MCF 10A (cell line): Measurements from ENCODE around the gene RETN. TPM values are rescaled to one million over a fixed set of nuclear protein-coding genes. Genes with fewer than 3 reads are reported as not detected.

Experiments used
- BruUV-seq: library from RNA; stranded (reverse); fragments of 400-500 nt; replicated peaks from 2 replicates; lab custom pipeline; 2021; lab: Mats Ljungman, UMichigan
- CTCF ChIA-PET: fragments of 300-600 bp; sonication (Branson Sonifier 250); formaldehyde crosslinking; extraction: SDS; loops from one replicate; lab custom pipeline; 2021; ENCODE audit warnings: antibody characterized with exemption, inconsistent platforms; lab: Yijun Ruan, JAX
- POLR2A ChIA-PET: fragments of 300-600, 350-650 bp; sonication (Branson Sonifier 250); formaldehyde crosslinking; extraction: SDS; loops from one replicate; lab custom pipeline; 2020; ENCODE audit warnings: antibody characterized with exemption, inconsistent platforms; lab: Yijun Ruan, JAX
- DNase-seq: peaks from one replicate; pipeline ENCODE4 v3.0.0-alpha.2; 2018; ENCODE audit not compliant: unreplicated experiment
- H3K27ac Mint-ChIP-seq: one replicate; pipeline ENCODE4 v1.8.0; 2022; ENCODE audit warnings: mild to moderate bottlenecking, low read depth, mixed read lengths; ENCODE audit not compliant: unreplicated experiment
- H3K27me3 Mint-ChIP-seq: one replicate; pipeline ENCODE4 v1.8.0; 2022; ENCODE audit warnings: mixed read lengths; ENCODE audit not compliant: insufficient read depth, unreplicated experiment
- H3K36me3 Mint-ChIP-seq: one replicate; pipeline ENCODE4 v1.8.0; 2022; ENCODE audit warnings: mild to moderate bottlenecking, moderate library complexity, mixed read lengths; ENCODE audit not compliant: insufficient read depth, unreplicated experiment
- H3K4me1 Mint-ChIP-seq: one replicate; pipeline ENCODE4 v1.8.0; 2022; ENCODE audit warnings: mixed read lengths; ENCODE audit not compliant: insufficient read depth, unreplicated experiment
- H3K4me3 Mint-ChIP-seq: one replicate; pipeline ENCODE4 v1.8.0; 2022; ENCODE audit warnings: mild to moderate bottlenecking, moderate library complexity, mixed read lengths; ENCODE audit not compliant: unreplicated experiment
- H3K9me3 Mint-ChIP-seq: one replicate; pipeline ENCODE4 v1.8.0; 2022; ENCODE audit warnings: mixed read lengths; ENCODE audit not compliant: unreplicated experiment
- CTCF ChIP-seq: fragments of 200-600 bp; IDR thresholded peaks from one replicate; pipeline ENCODE4 v1.8.0; 2022; ENCODE audit warnings: antibody characterized with exemption, mild to moderate bottlenecking; ENCODE audit not compliant: unreplicated experiment
- intact Hi-C: fragments of 100-400 bp; cut with micrococcal nuclease; formaldehyde crosslinking; loops from 2 replicates; pipeline ENCODE4 v1.14.1; 2022
- total RNA-seq: library from RNA; stranded (reverse); gene quantifications from 2 replicates; pipeline ENCODE4 v1.2.3, GENCODE V29; 2022

RETN gene
- total RNA-seq, 1 experiment from 2014 or later, result not detected

- ChIA-PET CTCF (no interaction called here), POLR2A (no interaction called here)
- Mint-ChIP-seq H3K27me3 (peaks cover 22% of the 10 kb centered on the region), H3K27ac (no peak overlapping the region), H3K9me3 (no peaks in the 10 kb centered on the region), H3K4me3 (no peak overlapping the region), H3K4me1 (no peaks in the 10 kb centered on the region), H3K36me3 (no peaks in the 10 kb centered on the region)
- no TSS peak for BruUV-seq
- TF ChIP-seq CTCF, result no peak
- intact Hi-C loops, result no loop called here
- no peak for DNase-seq
Observed at GRCh38 chr19:7672522-7672921, 3.7 kb downstream of the RETN start.

DNA sequence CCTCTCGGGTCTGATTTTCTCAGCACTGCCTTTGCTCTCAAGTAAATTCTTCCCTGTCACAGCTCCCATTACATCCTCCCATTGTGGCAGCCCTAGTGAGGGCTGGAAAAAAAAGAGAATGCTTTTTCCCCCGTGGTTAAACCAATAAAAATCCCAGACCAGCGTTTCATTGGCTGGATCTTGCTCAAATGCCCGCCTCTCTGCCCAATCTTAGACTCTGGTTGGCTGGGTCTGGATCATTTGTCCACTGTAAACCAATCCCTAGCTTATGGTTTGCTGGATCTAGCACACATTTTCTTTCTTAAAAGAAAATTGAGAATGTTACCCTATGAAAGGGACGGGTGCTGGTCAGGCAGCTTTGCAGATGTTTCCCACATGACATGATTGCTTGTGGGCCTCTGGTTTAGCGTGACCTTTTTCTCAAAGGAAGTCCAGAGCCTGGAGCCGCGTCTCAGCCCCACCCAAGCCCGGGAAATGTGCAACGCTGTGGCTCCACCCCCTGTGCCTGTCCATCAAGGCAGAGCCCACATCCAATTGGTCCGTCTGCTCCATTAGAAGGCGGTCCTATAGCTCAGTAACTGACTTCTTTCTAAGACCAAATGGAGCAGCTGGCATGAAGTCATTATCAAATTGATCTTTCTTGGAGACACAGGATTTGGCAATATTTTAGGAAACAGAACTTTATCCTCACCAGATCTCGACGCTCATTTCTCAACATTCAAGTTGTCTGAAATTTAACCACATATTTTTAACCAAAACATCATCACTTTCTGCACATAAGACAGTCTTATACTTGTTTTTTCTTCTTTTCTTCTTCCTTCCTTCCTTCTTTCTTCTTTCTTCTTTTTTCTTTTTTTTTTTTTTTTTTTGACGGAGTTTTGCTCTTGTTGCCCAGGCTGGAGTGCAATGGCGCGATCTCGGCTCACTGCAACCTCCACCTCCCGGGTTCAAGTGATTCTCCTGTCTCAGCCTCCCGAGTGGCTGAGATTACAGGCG lies 5.5 kb downstream of the RETN start:
- Mint-ChIP-seq H3K4me3 (no peak overlapping the region), H3K9me3 (no peaks in the 10 kb centered on the region), H3K27ac (no peak overlapping the region), H3K4me1 (peaks cover 2% of the 10 kb centered on the region), H3K36me3 (no peaks in the 10 kb centered on the region), H3K27me3 (peaks cover 17% of the 10 kb centered on the region)
- TF ChIP-seq CTCF, result no peak
- ChIA-PET CTCF (interaction anchor here (0.6 to 1.0 kb wide), 2 partner anchors 21 to 23 kb away, joined by 4 read pairs; no protein-coding TSS in a partner anchor), POLR2A (interaction anchor here (0.6 kb wide), 1 partner anchor 206 kb away, joined by 3 read pairs; no protein-coding TSS in a partner anchor)
- no TSS peak for BruUV-seq
- intact Hi-C loops, result no loop called here
- peak; percentile 76 for DNase-seq

DNA sequence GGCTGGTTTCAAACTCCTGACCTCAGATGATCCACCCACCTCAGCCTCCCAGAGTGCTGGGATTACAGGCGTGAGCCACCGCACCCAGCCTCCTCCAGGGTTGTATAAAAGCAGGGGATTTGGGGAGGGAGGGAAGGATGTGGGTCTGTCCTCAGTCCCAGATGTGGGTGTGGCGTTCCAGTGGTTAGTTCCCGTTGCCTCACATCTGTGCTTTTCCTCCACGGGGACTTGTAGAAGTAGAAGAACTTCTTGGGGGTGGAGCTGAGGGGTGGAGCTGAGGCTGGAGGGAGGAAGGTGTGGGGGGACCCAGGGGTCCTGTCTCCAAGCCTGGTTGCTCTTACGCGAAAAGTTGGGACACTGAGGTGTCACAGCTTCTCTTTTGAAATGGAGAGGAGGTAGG lies 7.5 kb downstream of the RETN start:
- CTCF ChIA-PET, result interaction anchor here (0.6 to 1.2 kb wide), 5 partner anchors 26 to 356 kb away, joined by 3 to 5 read pairs (median 3); partner anchors contain the start of genes PET100 and XAB2
- Mint-ChIP-seq H3K9me3 (no peaks in the 10 kb centered on the region), H3K36me3 (no peaks in the 10 kb centered on the region), H3K27ac (no peak overlapping the region), H3K4me1 (peaks cover 6% of the 10 kb centered on the region), H3K4me3 (no peak overlapping the region), H3K27me3 (no peaks in the 10 kb centered on the region)
- DNase-seq, result no peak
- intact Hi-C loops, result no loop called here
- TF ChIP-seq CTCF, result no peak
- POLR2A ChIA-PET, result interaction anchor here (0.8 to 2.3 kb wide), 2 partner anchors 20 to 124 kb away, joined by 3 to 6 read pairs; no protein-coding TSS in a partner anchor
- BruUV-seq, result no TSS peak

GRCh38 chr19:7676854-7677253 lies 8.0 kb downstream of the RETN start, which contains the start of gene MCEMP1:
MCEMP1 (plus strand) TSS chr19:7677090; CDS start chr19:7677121, 31 bp downstream.
- DNase-seq, result no peak
- H3K9me3 Mint-ChIP-seq, result no peaks in the 10 kb centered on the region
- no peaks in the 10 kb centered on the region for H3K27me3 Mint-ChIP-seq
- H3K36me3 Mint-ChIP-seq, result peaks cover 4% of the 10 kb centered on the region
- no peak within 1 kb of the TSS for H3K4me3 Mint-ChIP-seq
- no TSS peak for BruUV-seq
- POLR2A ChIA-PET, result interaction anchor here (0.8 to 2.3 kb wide), 2 partner anchors 20 to 123 kb away, joined by 3 to 6 read pairs; no protein-coding TSS in a partner anchor
- CTCF ChIA-PET, result interaction anchor here (1.1 to 1.2 kb wide), 3 partner anchors 27 to 323 kb away, joined by 3 to 5 read pairs (median 3); no protein-coding TSS in a partner anchor
- TF ChIP-seq CTCF, result no peak
- H3K4me1 Mint-ChIP-seq, result peaks cover 6% of the 10 kb centered on the region
- no peak within 1 kb of the TSS for H3K27ac Mint-ChIP-seq
- intact Hi-C loops, result no loop called here
